ENCODE results near the gene TOMM20.
"Not testable (repeated sequence)": the region's sequence is repeated elsewhere in the genome, so short reads cannot be mapped to it uniquely, and the experiment has no call there.

The TOMM20 gene

GRCh38 chr1:235100194-235100772, 28.4 kb downstream of the TOMM20 start:
- DNase-seq, result no peak

DNA sequence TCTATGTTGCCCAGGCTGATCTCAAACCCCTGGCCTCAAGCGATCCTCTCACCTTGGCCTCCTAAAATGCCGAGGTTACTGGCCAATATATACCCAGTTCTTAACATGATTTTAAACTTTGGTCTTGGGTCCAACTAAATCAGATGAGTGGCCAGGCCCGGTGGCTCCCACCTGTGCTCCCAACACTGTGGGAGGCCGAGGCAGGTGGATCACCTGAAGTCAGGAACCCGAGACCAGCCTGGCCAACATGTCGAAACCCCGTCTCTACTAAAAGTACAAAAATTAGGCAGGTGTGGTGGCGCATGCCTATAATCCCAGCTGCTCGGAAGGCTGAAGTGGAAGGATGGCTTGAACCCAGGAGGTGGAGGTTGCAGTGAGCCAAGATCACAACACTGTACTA, 29.6 kb downstream of the TOMM20 start:
- no peak for DNase-seq

DNA sequence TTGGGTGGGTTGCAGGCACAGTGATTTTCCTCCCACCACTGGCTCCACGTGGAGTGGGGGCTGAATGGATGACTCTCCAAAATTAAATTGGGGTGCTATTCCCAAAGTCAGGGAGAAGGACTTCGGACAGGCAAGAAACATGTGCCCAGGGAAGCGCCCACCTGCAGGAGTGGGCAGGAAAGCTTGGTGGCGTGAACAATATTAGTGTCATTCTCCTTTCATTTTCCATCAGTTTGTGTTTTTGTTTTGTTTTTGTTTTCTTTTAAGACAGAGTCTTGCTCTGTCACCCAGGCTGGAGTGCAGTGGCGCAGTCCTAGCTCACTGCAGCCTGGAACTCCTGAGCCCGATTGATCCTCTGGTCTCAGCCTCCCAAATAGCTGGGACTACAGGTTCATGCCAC, 30.1 kb downstream of the TOMM20 start:
- DNase-seq, result no peak

DNA sequence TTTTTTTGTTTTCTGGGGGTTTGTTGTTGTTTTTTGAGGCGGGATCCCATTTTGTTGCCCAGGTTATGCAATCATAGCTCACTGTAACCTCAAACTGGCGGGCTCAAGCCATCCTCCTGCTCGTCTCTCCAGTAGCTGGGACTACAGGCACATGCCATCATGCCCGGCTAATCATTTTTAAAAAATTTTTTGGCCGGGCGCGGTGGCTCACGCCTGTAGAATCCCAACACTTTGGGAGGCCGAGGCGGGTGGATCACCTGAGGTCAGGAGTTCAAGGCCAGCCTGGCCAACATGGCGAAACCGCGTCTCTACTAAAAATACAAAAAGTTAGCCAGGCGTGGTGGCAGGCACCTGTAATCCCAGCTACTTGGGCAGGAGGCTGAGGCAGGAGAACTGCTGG, 31.1 kb downstream of the TOMM20 start:
- not testable (repeated sequence) for DNase-seq

- DNase-seq, result no peak
Measured at GRCh38 chr1:235095938-235096562, 32.6 kb downstream of the TOMM20 start.

GRCh38 chr1:235093696-235094592, 34.7 kb downstream of the TOMM20 start:
- DNase-seq, result peak; percentile 82

GRCh38 chr1:235093013-235093695, 35.5 kb downstream of the TOMM20 start:
- DNase-seq, result no peak

DNA sequence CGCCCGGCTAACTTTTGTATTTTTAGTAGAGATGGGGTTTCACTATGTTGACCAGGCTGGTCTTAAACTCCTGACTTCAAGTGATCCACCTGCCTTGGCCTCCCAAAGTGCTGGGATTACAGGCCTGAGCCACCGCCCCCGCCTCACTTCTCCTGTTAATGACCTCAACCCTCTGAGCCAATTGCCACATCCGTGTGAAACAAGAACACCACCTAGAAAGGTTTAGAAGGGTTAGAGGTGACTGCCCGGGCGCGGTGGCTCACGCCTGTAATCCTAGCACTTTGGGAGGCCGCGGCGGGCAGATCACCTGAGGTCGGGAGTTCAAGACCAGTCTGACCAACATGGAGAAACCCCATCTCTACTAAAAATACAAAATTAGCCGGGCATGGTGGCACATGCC, 36.2 kb downstream of the TOMM20 start:
- not testable (repeated sequence) for DNase-seq

GRCh38 chr1:235092045-235092406, 36.6 kb downstream of the TOMM20 start:
- DNase-seq, result not testable (repeated sequence)

DNA sequence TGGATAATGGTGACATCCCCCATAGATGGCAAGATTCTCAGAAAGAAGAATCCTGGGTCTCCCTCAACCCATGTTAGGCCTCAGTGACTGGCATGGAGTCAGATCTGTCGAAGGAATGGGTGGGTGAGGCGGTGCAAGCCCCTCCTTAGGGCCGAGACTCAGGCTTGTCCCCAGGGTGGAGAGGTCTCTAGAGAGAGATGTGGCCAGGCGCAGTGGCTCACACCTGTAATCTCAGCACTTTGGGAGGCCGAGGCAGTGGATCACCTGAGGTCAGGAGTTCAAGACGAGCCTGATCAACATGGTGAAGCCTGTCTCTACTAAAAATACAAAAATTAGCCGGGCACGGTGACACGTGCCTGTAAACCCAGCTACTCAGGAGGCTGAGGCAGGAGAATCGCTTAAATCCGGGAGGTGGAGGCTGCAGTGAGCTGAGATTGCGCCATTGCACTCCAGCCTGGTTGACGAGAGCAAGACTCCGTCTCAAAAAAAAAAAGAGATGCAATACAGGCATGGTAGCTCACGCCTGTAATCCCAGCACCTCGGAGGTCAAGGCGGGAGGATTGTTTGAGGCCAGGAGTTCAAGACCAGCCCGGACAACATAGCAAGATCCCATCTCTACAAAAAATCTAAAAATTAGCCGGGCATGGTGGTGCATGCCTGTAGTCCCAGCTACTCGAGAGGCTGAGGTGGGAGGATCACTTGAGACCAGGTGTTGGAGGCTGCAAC, 37.2 kb downstream of the TOMM20 start:
- not testable (repeated sequence) for DNase-seq

GRCh38 chr1:235090406-235091069, 38.1 kb downstream of the TOMM20 start:
- no peak for DNase-seq

DNA sequence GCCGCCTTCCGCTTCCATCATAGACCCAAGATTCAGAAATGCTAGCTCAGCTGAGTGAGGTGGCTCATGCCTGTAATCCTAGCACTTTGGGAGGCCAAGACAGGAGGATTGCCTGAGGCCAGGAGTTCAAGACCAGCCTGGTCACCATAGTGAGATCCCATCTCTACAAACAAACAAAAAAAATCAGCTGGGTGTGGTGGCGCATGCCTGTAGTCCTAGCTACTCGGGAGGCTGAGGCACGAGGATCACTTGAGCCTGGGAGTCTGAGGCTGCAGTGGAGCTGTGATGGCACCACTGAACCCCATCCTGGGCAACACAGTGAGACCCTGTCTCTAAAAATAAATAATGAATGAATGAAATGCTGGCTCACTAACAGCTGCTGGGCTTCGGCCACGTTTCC, 39.7 kb downstream of the TOMM20 start:
- no peak for DNase-seq

GRCh38 chr1:235088430-235088829, 40.2 kb downstream of the TOMM20 start:
- no peak for DNase-seq

GRCh38 chr1:235087906-235088305, 40.7 kb downstream of the TOMM20 start:
- DNase-seq, result no peak

GRCh38 chr1:235085411-235086117, 43.1 kb downstream of the TOMM20 start:
- not testable (repeated sequence) for DNase-seq

DNA sequence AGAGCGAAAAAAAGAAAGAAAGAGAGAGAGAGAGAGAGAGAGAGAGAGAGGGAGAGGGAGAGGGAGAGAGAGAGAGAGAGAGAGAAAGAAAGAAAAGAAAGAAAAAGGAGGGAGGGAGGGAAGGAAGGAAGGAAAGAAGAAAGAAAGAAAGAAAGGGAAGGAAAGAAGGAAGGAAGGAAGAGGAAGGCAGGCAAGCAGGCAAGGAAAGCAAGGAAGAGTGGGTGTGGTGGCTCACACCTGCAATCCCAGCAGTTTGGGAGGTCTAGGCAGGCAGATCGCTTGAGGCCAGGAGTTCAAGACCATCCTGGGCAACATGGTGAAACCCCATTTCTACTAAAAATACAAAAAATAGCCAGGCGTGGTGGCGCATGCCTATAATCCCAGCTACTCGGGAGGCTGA, 47.8 kb downstream of the TOMM20 start:
- DNase-seq, result not testable (repeated sequence)

DNA sequence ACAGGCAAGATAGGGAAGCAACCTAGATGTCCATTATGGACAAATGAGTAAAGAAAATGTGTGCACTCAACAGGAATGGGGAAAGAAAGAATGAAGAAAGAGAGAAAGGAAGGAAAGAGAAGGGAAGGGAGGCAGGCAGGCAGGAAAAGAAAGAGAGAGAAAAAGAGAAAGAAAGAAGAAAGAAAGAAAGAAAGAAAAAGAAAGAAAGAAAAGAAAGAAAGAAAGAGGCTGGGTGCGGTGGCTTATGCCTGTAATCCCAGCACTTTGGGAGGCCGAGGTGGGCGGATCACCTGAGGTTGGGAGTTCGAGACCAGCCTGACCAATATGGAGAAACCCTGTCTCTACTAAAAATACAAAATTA, 48.4 kb downstream of the TOMM20 start:
- not testable (repeated sequence) for DNase-seq

GRCh38 chr1:235079443-235080296, 49.0 kb downstream of the TOMM20 start:
- no peak for DNase-seq

GRCh38 chr1:235078480-235079381, 49.9 kb downstream of the TOMM20 start:
- no peak for DNase-seq

Measured in CD4-positive, alpha-beta T cell treated with Interleukin-21 for 1 hour (primary cell).